HEK293 (cell line): Measurements from ENCODE around the gene CARD11.

Experiments
- ZBTB20 ChIP-seq: fragments of 450-650 bp; formaldehyde crosslinking; IDR thresholded peaks from 2 replicates; pipeline ENCODE4 v1.5.1; 2016; ENCODE audit warnings: missing biosample characterization, missing genetic modification characterization
- ZNF155 ChIP-seq: fragments of 450-650 bp; formaldehyde crosslinking; IDR thresholded peaks from 2 replicates; pipeline ENCODE4 v1.5.1; 2016; ENCODE audit warnings: missing biosample characterization, missing genetic modification characterization
- ZNF175 ChIP-seq: fragments of 450-650 bp; formaldehyde crosslinking; IDR thresholded peaks from 2 replicates; pipeline ENCODE4 v1.5.1; 2016; ENCODE audit warnings: missing biosample characterization, missing genetic modification characterization
- ZNF701 ChIP-seq: fragments of 450-650 bp; formaldehyde crosslinking; IDR thresholded peaks from 2 replicates; pipeline ENCODE4 v1.5.1; 2016; ENCODE audit warnings: missing biosample characterization, missing genetic modification characterization
- ZNF747 ChIP-seq: fragments of 450-650 bp; formaldehyde crosslinking; IDR thresholded peaks from 2 replicates; pipeline ENCODE4 v1.5.1; 2016; ENCODE audit warnings: missing biosample characterization, missing genetic modification characterization
- TF ChIP-seq, protein P1 (sequence below): fragments of 450-650 bp; formaldehyde crosslinking; IDR thresholded peaks from 2 replicates; pipeline ENCODE4 v1.5.1; 2016; ENCODE audit warnings: missing biosample characterization, missing genetic modification characterization
- TF ChIP-seq, protein P2 (sequence below): fragments of 450-650 bp; formaldehyde crosslinking; IDR thresholded peaks from 2 replicates; pipeline ENCODE4 v1.5.1; 2016; ENCODE audit warnings: missing biosample characterization, missing genetic modification characterization
- TF ChIP-seq, protein P3 (sequence below): fragments of 450-650 bp; formaldehyde crosslinking; IDR thresholded peaks from 2 replicates; pipeline ENCODE4 v1.5.1; 2016; ENCODE audit warnings: missing biosample characterization, missing genetic modification characterization
- TF ChIP-seq, protein P4 (sequence below): sonication (generic); formaldehyde crosslinking; IDR thresholded peaks from 2 replicates; pipeline ENCODE4 v1.8.1; 2022; ENCODE audit warnings: mild to moderate bottlenecking, moderate library complexity, missing genetic modification reagents
- TF ChIP-seq, protein P5 (sequence below): fragments of 450-650 bp; formaldehyde crosslinking; conservative IDR thresholded peaks from 2 replicates; pipeline ENCODE4 v1.5.1; 2016; ENCODE audit warnings: low read depth, missing biosample characterization, missing genetic modification characterization

DNA sequence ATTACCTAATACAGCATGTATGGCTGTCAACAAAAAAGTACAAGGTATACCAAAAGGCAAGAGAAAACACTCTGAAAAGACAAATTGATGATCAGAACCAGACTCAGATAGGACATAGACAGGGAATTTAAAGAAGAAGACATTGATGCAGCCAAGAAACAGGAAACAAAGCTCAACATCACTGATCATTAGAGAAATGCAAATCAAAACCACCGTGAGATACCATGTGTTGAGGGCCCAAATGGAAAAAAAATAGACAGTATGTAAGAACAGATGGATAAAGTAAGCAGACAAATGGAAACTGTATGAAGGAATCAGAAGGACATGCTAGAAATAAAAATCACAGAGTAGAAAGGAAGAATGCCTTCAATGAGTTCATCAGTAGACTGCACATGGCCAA, 23.3 kb downstream of the CARD11 start:
- TF ChIP-seq, protein P1, sequence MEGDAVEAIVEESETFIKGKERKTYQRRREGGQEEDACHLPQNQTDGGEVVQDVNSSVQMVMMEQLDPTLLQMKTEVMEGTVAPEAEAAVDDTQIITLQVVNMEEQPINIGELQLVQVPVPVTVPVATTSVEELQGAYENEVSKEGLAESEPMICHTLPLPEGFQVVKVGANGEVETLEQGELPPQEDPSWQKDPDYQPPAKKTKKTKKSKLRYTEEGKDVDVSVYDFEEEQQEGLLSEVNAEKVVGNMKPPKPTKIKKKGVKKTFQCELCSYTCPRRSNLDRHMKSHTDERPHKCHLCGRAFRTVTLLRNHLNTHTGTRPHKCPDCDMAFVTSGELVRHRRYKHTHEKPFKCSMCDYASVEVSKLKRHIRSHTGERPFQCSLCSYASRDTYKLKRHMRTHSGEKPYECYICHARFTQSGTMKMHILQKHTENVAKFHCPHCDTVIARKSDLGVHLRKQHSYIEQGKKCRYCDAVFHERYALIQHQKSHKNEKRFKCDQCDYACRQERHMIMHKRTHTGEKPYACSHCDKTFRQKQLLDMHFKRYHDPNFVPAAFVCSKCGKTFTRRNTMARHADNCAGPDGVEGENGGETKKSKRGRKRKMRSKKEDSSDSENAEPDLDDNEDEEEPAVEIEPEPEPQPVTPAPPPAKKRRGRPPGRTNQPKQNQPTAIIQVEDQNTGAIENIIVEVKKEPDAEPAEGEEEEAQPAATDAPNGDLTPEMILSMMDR (tag by site-specific recombination) = no peak
- TF ChIP-seq ZBTB20 (tag by site-specific recombination) (no peak), ZNF175 (tag by site-specific recombination) (no peak), ZNF701 (no peak), ZNF747 (tag by site-specific recombination) (no peak), ZNF155 (tag by site-specific recombination) (no peak)
- TF ChIP-seq, protein P2, sequence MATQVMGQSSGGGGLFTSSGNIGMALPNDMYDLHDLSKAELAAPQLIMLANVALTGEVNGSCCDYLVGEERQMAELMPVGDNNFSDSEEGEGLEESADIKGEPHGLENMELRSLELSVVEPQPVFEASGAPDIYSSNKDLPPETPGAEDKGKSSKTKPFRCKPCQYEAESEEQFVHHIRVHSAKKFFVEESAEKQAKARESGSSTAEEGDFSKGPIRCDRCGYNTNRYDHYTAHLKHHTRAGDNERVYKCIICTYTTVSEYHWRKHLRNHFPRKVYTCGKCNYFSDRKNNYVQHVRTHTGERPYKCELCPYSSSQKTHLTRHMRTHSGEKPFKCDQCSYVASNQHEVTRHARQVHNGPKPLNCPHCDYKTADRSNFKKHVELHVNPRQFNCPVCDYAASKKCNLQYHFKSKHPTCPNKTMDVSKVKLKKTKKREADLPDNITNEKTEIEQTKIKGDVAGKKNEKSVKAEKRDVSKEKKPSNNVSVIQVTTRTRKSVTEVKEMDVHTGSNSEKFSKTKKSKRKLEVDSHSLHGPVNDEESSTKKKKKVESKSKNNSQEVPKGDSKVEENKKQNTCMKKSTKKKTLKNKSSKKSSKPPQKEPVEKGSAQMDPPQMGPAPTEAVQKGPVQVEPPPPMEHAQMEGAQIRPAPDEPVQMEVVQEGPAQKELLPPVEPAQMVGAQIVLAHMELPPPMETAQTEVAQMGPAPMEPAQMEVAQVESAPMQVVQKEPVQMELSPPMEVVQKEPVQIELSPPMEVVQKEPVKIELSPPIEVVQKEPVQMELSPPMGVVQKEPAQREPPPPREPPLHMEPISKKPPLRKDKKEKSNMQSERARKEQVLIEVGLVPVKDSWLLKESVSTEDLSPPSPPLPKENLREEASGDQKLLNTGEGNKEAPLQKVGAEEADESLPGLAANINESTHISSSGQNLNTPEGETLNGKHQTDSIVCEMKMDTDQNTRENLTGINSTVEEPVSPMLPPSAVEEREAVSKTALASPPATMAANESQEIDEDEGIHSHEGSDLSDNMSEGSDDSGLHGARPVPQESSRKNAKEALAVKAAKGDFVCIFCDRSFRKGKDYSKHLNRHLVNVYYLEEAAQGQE (tag by site-specific recombination) = no peak
- TF ChIP-seq, protein P3, sequence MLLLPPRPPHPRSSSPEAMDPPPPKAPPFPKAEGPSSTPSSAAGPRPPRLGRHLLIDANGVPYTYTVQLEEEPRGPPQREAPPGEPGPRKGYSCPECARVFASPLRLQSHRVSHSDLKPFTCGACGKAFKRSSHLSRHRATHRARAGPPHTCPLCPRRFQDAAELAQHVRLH (tag by site-specific recombination) = no peak
- TF ChIP-seq, protein P4, sequence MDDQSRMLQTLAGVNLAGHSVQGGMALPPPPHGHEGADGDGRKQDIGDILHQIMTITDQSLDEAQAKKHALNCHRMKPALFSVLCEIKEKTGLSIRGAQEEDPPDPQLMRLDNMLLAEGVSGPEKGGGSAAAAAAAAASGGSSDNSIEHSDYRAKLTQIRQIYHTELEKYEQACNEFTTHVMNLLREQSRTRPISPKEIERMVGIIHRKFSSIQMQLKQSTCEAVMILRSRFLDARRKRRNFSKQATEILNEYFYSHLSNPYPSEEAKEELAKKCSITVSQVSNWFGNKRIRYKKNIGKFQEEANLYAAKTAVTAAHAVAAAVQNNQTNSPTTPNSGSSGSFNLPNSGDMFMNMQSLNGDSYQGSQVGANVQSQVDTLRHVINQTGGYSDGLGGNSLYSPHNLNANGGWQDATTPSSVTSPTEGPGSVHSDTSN (CRISPR knock-in tag) = no peak
- TF ChIP-seq, protein P5, sequence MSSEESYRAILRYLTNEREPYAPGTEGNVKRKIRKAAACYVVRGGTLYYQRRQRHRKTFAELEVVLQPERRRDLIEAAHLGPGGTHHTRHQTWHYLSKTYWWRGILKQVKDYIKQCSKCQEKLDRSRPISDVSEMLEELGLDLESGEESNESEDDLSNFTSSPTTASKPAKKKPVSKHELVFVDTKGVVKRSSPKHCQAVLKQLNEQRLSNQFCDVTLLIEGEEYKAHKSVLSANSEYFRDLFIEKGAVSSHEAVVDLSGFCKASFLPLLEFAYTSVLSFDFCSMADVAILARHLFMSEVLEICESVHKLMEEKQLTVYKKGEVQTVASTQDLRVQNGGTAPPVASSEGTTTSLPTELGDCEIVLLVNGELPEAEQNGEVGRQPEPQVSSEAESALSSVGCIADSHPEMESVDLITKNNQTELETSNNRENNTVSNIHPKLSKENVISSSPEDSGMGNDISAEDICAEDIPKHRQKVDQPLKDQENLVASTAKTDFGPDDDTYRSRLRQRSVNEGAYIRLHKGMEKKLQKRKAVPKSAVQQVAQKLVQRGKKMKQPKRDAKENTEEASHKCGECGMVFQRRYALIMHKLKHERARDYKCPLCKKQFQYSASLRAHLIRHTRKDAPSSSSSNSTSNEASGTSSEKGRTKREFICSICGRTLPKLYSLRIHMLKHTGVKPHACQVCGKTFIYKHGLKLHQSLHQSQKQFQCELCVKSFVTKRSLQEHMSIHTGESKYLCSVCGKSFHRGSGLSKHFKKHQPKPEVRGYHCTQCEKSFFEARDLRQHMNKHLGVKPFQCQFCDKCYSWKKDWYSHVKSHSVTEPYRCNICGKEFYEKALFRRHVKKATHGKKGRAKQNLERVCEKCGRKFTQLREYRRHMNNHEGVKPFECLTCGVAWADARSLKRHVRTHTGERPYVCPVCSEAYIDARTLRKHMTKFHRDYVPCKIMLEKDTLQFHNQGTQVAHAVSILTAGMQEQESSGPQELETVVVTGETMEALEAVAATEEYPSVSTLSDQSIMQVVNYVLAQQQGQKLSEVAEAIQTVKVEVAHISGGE (tag by site-specific recombination) = no peak
